Activated T-helper 1 cell treated with Interleukin-2 at 50 U/mL for 16 hours (primary cell): ENCODE measurements around the gene SRBD1.

Experiments used
- DNase-seq: peaks from one replicate; pipeline ENCODE4 v3.0.0-alpha.2; 2020; ENCODE audit warnings: low read depth

The SRBD1 gene

GRCh38 chr2:45611020-45611859, at the start of gene SRBD1:
Gene SRBD1, minus strand, starts transcription at chr2:45611267. Its CDS starts 5,826 bp downstream, at chr2:45605441.
- DNase-seq = peak; percentile 71

- DNase-seq = no peak
These were observed 43.2 kb upstream of the SRBD1 start for GRCh38 chr2:45654250-45654649.

- no peak for DNase-seq
These were observed 42.3 kb upstream of the SRBD1 start for GRCh38 chr2:45653122-45653913.

- DNase-seq = no peak
These were observed 41.3 kb upstream of the SRBD1 start for GRCh38 chr2:45652090-45653031.

GRCh38 chr2:45651415-45652089, 40.5 kb upstream of the SRBD1 start, which contains the start of gene PRKCE:
Gene PRKCE, plus strand, starts transcription at chr2:45651675.
- peak; percentile 32 for DNase-seq

- DNase-seq = peak; percentile 92
These were observed 39.9 kb upstream of the SRBD1 start for GRCh38 chr2:45650851-45651414.

- DNase-seq = peak; percentile 29
These were observed 39.1 kb upstream of the SRBD1 start for GRCh38 chr2:45649858-45650811.

- no peak for DNase-seq
These were observed 38.4 kb upstream of the SRBD1 start for GRCh38 chr2:45649462-45649857.

GRCh38 chr2:45648636-45649035, 37.6 kb upstream of the SRBD1 start:
- DNase-seq = no peak

GRCh38 chr2:45647986-45648520, 37.0 kb upstream of the SRBD1 start:
- DNase-seq = no peak

GRCh38 chr2:45647356-45647755, 36.3 kb upstream of the SRBD1 start:
- no peak for DNase-seq

- no peak for DNase-seq
These were observed 35.2 kb upstream of the SRBD1 start for GRCh38 chr2:45646289-45646688.

GRCh38 chr2:45643543-45644542, 32.8 kb upstream of the SRBD1 start:
- peak; percentile 67 for DNase-seq

- no peak for DNase-seq
These were observed 32.0 kb upstream of the SRBD1 start for GRCh38 chr2:45643095-45643494.

- DNase-seq = no peak
These were observed 29.5 kb upstream of the SRBD1 start for GRCh38 chr2:45640576-45640975.

GRCh38 chr2:45637440-45637839, 26.4 kb upstream of the SRBD1 start:
- no peak for DNase-seq

GRCh38 chr2:45636008-45636407, 24.9 kb upstream of the SRBD1 start:
- no peak for DNase-seq

GRCh38 chr2:45634223-45634622, 23.2 kb upstream of the SRBD1 start:
- no peak for DNase-seq
